Measurements from ENCODE around the gene PLCG1.

The PLCG1 gene

DNA sequence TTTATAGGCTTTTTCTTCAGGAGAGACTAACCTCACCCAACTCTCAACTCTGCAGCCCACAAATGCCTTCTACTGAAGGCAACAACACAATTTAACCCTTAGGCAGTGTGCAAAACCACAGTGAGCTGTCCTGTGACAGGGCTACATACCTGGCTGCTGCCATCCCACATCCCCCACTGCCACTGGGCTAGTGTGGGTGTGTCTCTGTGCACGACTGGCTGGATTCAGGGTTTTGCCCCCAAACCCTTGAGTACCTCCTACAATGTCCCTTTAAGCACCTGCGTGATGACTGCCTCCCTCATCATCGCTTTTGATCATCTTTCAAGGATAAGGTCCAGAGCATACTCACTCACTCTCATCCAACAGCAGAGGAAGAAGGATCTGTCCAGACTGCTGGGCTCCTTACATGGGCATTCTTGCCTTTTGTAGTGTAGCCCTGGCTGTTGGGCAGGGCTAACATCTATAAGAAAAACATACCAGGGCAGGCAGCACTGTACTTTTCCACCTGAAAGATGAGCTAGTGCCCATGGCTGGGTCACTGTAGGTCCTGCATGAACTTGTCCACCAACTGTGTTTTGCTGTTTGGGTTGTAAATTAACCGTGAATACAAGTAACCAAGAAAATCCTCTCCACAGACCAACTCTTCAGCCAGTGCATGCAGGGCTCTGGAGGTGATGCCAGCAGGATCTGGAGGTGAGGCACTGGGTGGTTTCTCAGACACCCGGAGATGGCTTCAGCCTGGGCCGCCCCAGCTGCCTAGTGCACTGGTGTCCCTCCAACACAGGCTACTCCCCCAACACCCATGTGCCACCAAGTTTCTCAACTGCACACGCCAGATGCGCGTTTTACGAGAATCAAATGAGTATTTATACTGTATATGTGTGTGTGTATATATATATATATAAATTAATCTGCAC lies 45.2 kb downstream of the PLCG1 start:
- no peak for DNase-seq

DNA sequence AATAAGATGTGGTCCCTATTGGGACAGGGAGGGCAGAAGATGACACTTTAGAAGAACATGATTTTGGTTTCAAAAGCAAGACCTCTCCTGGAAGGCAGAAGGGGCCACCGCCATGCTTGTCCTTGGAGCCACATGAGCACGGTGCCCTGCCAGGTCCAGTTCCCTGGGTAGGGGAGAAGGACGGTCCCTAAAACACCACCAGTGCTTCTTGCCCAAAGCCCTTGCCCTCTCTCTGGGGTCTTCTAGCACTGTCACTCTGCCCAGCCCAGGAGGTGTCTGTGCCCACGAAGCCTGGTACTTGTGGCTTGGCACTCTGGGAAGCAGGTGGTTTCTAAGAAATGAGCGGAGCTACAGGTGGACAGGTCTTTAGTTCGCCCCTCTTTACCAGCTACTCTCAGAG lies 46.0 kb downstream of the PLCG1 start:
- DNase-seq: no peak

DNA sequence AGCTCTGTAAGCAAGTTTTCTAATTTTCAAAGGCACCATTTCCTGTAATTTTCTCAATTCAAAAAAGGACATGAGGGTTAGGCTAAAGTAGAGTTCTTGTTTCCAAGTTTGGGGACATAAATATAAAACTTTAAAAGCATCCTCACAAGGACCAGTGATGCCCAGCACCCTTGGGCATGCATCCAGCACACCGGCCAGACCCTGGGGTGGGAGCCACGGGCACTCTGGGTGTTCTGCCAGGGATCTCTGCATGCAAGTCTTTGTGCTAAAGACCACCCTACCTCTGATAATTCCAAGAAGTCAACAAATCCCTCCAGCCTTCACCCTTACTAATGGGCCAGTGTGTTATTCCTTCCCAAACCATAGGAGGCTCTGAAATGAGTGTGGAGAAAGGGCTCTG lies 46.5 kb downstream of the PLCG1 start:
- DNase-seq: no peak

DNA sequence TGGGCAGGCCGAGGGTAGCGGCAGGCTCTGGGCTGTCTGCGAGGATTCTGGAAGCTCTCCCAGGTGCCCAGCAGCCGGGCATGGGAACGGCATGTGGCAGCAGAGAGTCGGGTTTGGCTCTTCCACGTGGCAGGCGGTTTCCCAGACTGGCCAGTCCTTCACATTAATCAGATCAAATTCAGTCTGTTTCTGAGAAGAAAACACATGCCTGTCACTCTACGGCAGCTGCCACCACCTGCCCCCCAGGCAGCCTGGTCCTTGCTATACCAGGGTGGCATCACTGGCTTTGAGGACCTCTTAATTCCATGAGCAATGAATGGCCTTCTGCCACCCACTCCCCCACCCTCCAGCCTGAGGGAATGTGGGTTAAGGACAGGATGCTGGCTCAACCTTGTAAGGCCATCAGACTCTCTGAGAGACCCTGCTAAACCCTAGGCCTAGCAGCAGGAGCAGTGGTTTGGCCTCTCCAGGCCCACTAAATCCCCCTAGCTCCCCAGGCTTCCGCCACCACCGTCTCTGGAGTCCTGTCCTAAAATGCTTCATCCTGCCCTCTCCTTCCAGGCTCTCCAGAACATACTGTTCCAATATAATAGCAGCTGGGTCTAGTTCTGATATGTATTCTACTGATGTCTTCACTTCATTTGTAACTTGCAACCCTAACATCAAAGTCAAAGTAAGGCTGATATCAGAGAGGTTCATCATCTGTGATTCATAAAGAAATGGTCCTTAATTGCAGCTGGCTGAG lies 47.8 kb downstream of the PLCG1 start:
- DNase-seq: no peak

DNA sequence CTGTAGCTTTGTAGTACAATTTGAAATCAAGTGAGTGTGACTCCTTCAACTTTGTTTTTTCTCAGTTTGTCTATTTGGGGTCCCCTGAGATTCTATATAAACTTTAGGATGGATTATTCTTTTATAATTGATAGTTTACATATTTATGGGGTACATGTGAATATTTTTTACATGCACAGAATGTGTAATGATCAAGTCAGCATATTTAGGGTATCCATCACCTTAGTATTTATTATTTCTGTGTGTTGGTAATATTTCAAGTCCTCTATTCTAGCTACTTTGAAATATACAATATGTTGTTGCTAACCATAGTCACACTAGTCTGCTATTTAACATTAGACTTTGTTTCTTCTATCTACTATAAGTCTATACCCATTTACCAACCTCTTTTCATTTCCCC lies 50.3 kb downstream of the PLCG1 start:
- no peak for DNase-seq

DNA sequence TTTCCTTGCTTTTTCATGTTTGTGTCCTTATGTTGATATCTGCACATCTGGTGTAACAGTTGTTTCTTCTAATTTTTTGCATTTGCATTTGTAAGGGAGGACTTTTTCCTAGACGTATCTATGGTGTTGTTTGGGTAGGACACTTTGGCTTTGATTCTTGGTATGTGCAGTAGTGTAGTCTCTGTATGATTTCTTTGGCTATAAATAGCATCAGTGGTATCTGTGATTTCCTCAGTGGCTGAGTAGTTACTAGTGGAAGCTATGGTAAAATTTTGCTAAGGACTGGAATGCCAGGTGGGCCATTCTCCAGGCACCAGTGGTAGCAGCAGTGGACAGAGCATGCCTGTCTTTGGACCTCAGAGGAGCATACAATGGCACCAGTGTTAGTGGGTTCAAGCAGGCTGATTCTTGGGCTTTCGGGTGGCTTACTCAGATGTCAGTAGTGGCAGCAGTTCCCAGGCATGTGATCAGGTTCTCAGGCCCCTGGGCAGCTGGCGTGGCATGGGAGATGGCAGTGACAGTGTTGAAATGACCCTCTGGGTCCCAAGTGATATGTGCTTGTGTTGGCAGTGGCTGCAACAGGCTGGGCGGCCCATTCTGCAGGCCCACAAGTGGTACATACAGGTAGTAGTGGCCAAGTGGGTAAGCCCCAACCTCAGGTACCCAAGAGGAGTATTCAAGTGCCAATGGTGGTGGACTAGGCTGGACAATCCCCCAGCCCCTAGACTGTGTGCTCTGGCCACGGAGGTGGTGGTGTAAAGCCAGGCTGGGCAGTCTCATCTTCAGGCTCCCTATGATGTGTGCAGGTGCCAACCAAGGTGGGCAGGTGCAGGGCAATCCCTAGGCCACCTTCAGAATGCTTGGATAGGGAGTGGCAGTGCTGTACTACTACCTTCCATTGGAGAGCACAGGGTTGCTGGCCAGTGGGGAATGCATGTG lies 54.5 kb downstream of the PLCG1 start:
- DNase-seq: no peak

DNA sequence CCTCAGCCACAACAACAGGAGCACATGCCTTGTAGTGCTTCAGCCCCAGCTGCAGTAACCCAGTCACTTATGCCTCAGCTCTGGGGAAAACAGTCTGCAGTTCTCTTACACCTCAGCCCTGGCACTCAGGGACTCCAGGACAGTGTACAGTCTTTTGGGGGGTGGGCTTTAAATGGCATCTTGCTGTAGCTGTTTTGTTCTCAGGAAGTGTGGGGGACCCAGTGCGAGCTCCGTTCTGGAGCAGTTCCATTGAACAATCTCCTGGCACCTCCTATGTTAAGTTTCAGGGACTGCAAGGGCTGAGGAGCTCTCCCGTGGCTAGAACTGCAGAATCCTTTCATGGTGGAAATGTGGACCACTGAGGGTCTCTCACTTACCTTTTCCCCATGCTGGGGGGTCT lies 55.2 kb downstream of the PLCG1 start:
- DNase-seq: no peak

DNA sequence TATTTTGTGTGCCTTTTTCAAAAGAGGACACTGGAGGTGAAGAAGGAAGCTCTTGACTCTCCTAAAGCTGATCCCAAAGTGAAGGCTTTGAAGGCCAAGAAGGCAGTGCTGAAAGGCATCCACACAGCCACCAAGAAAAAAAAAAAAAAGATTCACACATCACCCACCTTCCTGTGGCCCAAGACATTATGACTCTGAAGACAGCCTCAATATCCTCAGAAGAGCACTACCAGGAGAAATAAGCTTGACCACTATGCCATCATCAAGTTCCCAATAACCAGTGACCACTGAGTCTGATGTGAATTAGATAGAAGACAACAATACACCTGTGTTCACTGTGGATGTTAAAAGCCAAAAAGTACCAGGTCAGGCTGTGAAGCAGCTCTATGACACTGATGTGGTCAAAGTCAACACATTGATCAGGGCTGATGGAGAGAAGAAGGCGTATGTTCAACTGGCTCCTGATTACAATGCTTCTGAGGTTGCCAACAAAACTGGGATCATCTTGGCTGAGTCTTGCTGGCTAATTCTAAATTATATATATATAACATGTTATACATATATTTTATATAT lies 59.4 kb downstream of the PLCG1 start:
- DNase-seq: no peak

DNA sequence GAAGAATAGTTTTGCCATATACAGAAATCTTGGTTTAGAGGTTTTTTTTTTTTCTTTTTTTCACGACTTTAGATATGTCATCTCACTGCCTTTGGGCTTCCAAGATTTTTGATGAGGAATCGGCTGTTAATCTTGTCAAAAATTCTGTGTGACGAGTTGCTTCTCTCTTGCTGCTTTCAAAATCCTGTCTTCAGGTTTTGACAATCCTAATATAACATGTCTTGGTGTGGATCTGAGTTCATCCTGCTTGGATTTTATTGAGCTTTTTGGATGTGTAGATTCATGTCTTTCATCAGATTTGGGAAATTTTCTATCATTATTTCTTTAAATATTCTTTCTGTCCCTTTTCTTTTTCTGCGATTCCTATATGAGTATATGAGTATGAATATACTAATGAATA lies 61.1 kb downstream of the PLCG1 start:
- DNase-seq: no peak

DNA sequence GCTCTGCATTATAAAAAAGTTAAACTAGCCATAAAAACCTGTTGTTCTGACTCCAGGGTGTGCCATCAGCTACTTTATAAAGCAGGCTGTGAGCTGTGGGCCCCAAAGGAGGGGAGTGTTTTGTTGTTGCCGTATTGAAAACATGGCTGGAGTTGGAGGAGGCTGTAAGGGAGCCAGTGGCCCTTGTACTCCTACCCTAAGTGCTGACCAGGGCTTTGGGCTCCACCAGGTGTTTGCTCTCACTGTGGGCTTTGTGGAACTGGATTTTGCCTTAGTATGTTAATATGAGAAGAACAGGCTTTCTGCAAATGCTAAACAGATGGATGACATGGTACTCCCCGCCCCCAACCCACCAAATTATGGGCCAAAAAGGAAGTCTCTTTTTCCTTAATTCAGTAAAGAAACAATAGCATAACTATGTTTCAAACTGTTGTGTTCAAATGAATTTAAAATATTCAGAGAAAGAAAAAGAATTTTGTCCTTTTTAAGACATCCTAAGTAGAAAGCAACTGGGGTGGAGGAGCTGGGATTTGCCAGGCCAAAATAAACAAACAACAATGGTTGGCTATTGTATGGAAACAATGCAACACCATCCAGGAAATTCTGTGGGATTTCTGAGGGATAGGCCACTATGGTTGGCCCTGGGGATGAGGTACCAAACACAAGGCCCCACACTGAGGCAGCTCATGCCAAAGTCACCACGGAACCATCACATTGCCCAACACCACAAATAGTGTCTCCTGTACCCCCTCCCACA lies 63.3 kb downstream of the PLCG1 start:
- no peak for DNase-seq

DNA sequence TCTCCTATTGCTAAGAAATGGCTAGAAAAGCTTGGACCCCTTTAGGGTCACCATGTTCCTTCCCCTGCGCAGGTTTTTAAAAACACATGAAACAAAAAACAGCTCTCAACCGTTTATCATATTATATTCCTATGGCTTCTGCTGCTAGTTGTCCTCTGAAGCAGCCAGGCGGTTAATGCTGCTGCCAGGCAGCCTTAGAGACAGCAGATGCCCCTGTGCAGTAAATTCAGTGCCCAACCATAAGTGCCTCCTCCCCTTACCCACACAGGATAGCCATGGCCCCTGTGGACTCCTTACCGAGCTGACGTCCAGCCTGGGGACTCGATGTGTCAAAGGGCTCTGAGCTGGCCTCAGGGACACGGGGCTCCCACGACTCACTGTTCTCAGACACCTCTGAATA lies 64.4 kb downstream of the PLCG1 start:
- DNase-seq: no peak

DNA sequence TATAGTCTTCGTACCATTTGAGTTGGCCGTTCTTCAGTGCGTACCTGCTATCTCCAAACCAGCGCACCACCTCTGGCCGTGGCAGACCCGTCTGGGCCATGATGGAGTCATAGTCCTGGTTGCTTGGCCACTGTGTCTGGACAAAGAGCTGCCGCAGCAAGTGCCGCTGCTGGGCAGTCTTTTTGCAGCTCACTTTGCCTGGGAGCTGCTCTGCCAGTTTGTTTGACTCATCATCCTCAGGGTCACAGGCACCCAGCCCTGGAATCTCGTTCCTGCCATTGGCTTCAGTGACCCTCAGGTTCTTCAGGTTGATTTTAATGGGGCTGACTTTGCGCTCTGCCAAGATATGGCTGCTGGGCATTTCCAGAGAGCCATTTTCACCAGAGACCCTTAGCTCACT lies 65.1 kb downstream of the PLCG1 start:
- DNase-seq: no peak

DNA sequence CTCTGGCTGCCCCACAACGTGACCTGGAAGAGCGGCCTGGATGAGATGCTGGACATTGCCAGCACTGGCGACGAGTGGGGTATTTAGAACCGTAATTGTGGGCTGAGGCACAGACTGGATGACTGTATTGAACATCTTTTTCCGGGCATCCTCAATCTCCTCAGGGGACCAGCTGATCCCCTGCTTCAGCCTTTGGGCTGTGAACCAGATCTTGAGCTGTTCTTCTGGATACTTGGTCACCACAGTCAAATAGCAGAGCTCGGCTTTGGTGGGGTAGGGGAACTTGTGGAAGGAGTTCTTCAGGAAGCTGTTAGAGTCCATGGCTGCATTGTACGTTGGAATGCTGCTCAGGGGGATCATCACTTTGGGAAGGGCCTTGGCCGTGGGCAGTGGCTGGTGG lies 66.3 kb downstream of the PLCG1 start:
- no peak for DNase-seq

DNA sequence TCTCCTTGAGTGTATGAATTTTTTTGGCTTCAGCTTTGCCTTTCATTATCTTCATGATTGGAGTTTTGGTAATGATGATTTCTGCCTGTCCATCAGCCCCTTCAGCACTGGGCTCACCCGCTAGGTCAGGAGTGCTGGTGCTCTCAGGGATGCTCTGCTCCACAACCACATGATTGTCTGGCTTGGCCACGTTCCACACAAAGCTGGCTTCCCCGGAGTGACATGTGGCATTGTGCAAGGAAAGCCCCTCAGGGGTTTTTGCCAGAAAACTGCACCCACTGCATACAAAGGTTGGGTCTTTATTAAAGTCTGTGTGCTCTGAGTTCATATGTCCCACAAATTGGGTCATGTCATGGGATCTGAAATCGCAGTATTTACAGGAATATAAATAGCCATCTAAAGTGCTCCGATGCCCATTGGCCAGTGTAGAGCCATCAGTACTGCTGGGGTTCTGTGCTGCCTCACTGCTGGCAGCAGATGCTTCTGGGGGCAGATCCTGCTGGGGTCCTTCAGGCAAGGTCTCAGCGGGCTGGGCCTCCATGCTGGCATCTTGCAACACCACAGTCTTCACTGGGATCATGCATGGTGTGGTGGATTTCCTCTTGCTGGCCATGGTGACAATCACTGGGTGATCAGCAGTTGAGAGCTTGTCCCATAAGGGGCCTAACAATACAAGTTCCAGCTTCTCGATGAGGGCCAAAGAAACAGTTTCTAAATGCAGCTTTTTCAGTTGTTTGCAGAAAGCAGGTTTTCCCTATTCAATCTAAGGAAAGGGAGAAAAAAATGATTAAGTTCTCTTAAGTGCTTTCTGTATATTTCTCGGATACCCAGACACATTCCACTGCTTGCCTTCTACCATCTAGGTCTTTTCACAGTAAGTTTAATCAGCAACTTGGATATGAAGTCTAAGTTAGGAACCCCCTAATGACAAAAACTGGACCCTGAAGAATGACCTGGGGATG lies 67.2 kb downstream of the PLCG1 start:
- DNase-seq: no peak

DNA sequence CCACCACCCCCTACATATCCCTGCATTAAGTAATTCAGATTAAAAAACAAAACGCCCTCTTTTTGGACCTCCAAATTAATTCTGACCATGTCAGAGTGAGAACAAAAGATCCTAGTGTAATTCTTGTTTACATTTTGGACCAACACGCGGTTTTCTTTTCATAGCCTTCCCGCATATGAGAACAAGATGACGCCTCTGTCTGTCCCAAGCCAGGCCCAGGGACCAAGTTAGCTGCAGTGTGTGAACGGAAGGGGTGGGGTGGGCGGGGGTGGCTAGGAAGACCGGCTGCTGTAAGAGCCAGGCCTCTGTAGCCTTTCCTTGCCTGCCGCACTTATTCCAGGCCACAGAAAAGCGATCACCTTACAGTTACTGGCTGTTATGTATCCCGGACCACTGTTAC lies 68.0 kb downstream of the PLCG1 start:
- no peak for DNase-seq

DNA sequence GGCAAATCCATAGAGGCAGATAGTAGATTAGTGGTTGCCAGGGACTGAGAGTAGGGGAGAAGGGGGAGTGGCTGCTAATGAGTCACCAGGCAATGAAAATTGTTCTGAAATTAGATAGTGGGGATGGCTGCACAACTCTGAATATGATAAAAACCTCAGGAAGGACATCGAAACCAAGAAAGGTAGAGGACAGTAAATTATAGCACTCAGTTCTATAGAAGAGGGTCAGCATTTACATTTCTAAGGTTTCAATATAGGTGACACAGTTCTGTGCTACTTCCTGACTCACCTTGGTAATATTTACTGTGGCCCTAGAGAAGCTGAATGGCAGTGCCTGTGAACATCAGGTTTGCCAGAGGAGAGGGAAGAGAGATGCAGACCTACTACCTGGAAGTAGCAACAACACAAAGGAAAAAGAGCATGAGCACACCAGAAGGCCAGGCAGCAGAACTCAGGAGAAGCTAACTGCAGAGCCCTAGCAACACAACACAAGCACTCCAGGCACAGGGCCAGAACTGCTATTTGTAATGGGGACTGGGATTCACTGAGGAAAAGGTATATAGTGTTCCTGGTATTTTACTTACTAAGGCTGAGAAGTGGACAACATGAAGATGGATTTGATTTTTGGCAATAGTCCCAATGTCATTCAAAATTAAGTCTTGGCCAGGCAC lies 75.9 kb downstream of the PLCG1 start:
- no peak for DNase-seq

DNA sequence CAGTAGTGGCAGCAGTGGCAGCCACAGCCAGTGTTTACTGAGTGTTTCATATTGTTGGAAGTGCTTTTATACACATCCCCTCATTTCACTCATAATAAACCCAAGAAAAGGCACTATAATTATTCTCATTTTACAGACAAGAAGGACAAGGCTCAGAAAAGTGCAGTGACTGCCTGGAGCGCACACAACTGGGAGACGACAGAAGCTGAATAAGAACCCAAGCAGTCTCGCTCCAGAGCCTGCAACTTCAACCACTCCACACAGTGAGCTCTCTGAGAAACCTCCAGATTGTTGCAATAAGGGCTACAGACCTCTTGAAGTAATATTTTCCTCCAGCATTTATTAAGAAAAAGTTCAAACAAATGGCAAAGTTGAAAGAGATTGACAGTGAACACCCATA lies 76.9 kb downstream of the PLCG1 start:
- DNase-seq: no peak

DNA sequence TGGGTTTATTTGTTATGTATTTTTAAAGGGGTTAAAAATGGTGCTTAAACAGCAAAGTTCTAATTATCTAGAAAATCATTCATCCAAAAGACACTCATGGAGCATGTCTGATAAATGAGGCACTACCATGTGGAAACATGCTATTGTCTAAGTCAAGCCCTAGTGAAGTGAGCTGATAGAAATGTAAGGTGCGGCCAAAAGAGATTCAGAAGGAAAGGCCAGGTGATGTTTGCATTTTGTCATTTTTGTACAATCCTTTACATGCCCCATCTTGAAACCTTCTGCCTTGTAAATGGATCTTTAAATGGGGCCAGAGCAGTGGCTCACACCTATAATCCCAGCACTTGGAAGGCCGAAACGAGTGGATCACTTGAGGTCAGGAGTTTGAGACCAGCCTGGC lies 77.3 kb downstream of the PLCG1 start:
- DNase-seq: no peak

DNA sequence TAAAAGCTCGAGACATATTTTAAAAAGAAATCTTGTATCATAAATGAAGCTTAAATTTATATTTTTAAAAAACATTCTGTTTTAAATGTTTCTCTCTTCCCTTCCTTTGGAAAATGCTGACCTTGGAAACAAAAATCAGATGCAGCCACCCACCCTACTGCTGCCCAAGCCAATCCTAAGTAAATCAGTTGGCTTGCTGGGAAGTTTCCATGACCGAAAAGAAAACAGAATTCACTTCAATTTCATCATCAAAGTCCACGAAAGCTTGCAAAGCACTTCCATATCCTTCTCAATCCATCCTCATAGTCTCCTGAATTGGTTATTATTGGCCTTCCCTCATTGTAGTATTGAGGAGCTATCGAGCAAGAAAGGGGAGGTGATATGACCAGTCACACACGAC lies 80.1 kb downstream of the PLCG1 start:
- no peak for DNase-seq

DNA sequence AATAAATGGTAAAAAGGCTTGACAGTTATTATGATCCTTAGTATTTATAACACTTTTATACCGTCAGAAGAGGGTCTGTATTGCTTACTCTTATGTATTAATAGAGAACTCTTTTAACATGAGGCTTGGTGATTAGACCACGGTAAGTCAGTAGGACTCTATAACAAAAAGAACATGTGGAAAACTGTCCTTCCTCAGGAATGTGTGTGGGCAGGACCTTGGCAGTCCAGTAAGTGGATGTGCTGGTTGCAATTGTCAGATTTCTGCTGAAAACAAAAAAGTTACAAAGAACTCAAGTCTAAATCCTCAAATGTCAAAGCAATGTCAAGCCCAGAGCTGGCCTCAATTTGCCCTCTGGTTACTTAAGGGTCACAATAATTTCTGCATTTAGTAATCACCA lies 81.1 kb downstream of the PLCG1 start:
- DNase-seq: no peak

All from NCI-H1417 treated with DMSO at 0.1 percent for 48 hours (cell line).